GM13977 (cell line): ENCODE data around the gene CSMD2.
"Not testable (repeated sequence)": the region's sequence is repeated elsewhere in the genome, so short reads cannot be mapped to it uniquely, and the experiment has no call there.

ENCODE experiments used
- DNase-seq: peaks from one replicate; pipeline ENCODE4 v3.0.0; 2012; ENCODE audit warnings: low spot score
- in situ Hi-C: fragments of 300-500 bp; cut with MboI; formaldehyde crosslinking; loops from one replicate; pipeline ENCODE4 v1.12.0; 2022; ENCODE audit warnings: low sequenced_read_pairs, low pct_unique_long_range_greater_than_20kb, mixed read lengths, inconsistent platforms; ENCODE audit not compliant: unreplicated experiment
- TF ChIP-seq, protein P1 (sequence below): IDR thresholded peaks from 2 replicates; pipeline ENCODE4 v1.5.1; 2012; ENCODE audit warnings: mild to moderate bottlenecking, control low read depth; ENCODE audit not compliant: insufficient read depth; ENCODE audit errors: extremely low read depth, missing control alignments

Gene CSMD2

DNA sequence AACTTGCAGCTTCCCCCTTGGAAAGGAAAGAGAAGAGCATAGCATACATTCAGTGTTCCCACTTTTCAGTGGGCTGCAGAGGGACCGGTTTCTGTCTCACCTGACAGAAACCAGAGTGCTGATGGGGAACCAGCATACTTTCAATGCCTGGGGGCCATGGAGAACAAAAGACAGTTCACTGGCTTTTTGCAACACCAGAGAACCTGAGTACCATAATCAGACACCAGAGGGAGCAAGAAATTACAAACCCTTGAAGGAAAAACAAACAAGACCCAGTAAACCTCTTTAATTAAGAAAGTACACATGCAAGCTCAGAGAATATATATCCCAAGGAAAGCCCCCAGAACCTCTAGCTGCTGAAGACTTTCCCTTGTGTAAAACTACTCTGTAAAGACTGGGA lies 51.1 kb downstream of the CSMD2 start:
- in situ Hi-C loops = no loop called here
- TF ChIP-seq, protein P1, sequence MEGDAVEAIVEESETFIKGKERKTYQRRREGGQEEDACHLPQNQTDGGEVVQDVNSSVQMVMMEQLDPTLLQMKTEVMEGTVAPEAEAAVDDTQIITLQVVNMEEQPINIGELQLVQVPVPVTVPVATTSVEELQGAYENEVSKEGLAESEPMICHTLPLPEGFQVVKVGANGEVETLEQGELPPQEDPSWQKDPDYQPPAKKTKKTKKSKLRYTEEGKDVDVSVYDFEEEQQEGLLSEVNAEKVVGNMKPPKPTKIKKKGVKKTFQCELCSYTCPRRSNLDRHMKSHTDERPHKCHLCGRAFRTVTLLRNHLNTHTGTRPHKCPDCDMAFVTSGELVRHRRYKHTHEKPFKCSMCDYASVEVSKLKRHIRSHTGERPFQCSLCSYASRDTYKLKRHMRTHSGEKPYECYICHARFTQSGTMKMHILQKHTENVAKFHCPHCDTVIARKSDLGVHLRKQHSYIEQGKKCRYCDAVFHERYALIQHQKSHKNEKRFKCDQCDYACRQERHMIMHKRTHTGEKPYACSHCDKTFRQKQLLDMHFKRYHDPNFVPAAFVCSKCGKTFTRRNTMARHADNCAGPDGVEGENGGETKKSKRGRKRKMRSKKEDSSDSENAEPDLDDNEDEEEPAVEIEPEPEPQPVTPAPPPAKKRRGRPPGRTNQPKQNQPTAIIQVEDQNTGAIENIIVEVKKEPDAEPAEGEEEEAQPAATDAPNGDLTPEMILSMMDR = peak; percentile 50
- DNase-seq = peak; percentile 26

DNA sequence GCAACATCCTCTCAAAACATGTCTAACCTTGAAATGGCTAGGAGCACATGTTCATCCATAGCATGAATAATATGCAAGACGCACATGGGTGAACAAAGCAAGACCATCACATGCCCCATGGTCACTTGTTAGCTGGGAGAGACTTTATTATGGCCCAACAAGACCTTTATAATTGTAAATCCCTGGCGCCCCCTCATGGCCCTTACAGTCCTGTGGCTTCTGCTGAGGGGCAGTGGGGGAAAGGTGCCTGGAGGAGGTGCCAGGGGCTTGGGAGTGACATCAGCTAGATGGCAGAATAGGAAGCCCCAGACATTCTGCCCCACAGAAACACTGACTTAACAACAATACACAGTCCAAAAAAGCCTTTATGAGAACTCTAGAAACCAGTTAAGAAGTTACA lies 51.7 kb downstream of the CSMD2 start:
- DNase-seq = no peak
- in situ Hi-C loops = no loop called here
- TF ChIP-seq, protein P1 = no peak

DNA sequence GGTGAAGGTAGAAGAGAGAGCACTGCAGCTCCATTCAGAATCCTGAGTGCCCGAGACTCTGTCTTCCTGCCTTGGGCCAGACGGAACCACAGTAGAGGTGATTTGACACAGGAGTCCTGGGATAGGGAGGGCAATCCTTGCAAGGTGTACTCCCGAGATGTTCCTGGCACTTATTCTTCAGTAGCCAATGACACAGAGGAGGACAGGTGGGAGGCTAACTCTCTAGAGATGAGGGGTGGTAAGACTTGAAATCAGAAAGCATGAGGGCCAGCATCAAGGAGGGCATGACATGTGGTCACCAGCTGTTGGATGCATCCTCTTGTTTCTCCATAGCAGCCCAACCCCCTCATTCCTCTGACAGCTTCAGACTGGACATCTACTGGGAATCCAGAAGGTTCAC lies 56.3 kb downstream of the CSMD2 start:
- in situ Hi-C loops = no loop called here
- no peak for DNase-seq
- TF ChIP-seq, protein P1 = no peak

DNA sequence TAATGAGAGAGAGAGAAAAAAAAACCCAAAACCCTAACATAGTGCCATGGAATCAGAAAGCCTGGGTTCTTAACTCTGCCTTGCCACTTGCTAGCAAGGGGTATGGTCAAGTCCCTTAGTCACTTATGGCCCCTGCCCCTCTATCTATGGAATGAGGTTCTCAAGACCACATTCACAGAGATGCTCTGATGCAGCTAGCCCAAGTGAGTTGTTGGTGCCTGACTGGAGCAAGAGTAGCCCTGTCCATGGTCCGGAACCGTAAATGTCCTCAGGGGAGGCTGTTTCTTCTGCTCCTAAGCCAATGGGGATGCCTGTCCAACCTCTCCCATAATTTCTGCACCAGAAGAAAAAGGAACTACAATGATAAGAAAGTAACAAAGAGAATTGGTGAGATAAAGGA lies 56.8 kb downstream of the CSMD2 start:
- DNase-seq = no peak
- in situ Hi-C loops = no loop called here
- TF ChIP-seq, protein P1 = no peak

DNA sequence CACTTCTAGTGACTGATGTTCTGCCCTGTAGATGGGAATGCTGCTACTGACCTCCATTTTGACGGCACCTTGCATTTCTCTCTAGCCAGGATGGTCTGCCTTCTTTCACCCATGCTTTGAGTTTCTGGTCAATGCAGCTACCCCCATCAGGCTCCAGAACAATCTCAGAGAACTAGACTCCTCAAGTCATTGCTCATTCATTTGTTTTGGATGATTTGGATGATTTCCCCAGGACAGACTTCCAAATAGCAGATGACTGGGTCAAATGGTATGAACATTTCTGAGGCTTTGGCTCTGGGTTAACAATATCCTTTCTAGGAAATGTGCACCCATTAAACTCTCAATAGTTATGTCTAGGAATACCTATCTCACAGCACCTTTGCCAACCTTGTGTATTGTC lies 63.9 kb downstream of the CSMD2 start:
- DNase-seq = no peak
- TF ChIP-seq, protein P1 = no peak
- in situ Hi-C loops = no loop called here

DNA sequence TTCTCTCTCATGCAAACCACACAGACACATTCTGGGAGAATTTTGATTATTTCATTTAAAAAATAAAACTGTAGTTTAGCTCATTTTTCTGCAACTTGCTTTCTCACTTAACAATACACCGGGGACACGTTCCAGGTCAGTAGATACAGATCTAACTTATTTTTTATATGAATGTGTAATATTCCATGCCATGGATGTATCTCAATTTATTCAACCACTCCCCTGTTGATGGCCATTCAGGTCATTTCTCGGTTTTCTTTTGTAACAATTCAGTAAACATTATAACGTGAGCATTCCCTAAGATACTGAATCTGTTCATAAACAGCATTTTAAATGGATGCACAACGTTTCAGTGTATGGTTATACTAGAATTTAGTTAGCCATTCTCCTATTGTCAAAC lies 64.7 kb downstream of the CSMD2 start:
- in situ Hi-C loops = no loop called here
- TF ChIP-seq, protein P1 = no peak
- DNase-seq = no peak

DNA sequence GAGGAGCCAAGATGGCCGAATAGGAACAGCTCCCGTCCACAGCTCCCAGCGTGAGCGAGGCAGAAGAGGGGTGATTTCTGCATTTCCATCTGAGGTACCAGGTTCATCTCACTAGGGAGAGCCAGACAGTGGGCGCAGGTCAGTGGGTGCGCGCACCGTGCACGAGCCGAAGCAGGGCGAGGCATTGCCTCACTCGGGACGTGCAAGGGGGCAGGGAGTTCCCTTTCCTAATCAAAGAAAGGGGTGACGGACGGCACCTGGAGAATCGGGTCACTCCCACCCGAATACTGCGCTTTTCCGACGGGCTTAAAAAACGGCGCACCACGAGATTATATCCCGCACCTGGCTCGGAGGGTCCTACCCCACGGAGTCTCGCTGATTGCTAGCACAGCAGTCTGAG lies 72.6 kb downstream of the CSMD2 start:
- DNase-seq, in situ Hi-C loops: not testable (repeated sequence)
